DMS153 treated with DMSO at 0.1 percent for 48 hours (cell line): ENCODE data around the gene DAO.
"Not testable (repeated sequence)": the region's sequence is repeated elsewhere in the genome, so short reads cannot be mapped to it uniquely, and the experiment has no call there.

Experiments
- DNase-seq: peaks from one replicate; lab custom pipeline; 2025; ENCODE audit not compliant: unreplicated experiment; lab: John Stamatoyannopoulos, UW

The DAO gene

GRCh38 chr12:108879615-108880254, at the start of gene DAO:
TSS of gene DAO (plus strand) at chr12:108880092. CDS start at chr12:108885007, 4,915 bp downstream.
- no peak for DNase-seq

GRCh38 chr12:108831309-108831991, 48.4 kb upstream of the DAO start:
- no peak for DNase-seq

- no peak for DNase-seq
These were observed 47.7 kb upstream of the DAO start for GRCh38 chr12:108832208-108832607.

GRCh38 chr12:108832730-108833354, 47.0 kb upstream of the DAO start:
- no peak for DNase-seq

GRCh38 chr12:108833355-108833733, 46.5 kb upstream of the DAO start:
- DNase-seq, result no peak

GRCh38 chr12:108833757-108834472, 46.0 kb upstream of the DAO start:
- no peak for DNase-seq

- DNase-seq, result no peak
These were observed 43.8 kb upstream of the DAO start for GRCh38 chr12:108835860-108836634.

- DNase-seq, result no peak
These were observed 42.7 kb upstream of the DAO start for GRCh38 chr12:108837239-108837638.

GRCh38 chr12:108837680-108838079, 42.2 kb upstream of the DAO start:
- no peak for DNase-seq

- DNase-seq, result peak; percentile 93
These were observed 41.5 kb upstream of the DAO start for GRCh38 chr12:108838194-108839017.

GRCh38 chr12:108839018-108839889, 40.6 kb upstream of the DAO start:
- no peak for DNase-seq

- no peak for DNase-seq
These were observed 40.0 kb upstream of the DAO start for GRCh38 chr12:108839890-108840230.

- DNase-seq, result no peak
These were observed 39.1 kb upstream of the DAO start for GRCh38 chr12:108840605-108841332.

- not testable (repeated sequence) for DNase-seq
These were observed 38.1 kb upstream of the DAO start for GRCh38 chr12:108841825-108842224.

- no peak for DNase-seq
These were observed 37.5 kb upstream of the DAO start for GRCh38 chr12:108842361-108842760.

- no peak for DNase-seq
These were observed 36.7 kb upstream of the DAO start for GRCh38 chr12:108843187-108843586.

GRCh38 chr12:108845696-108846095, 34.2 kb upstream of the DAO start:
- DNase-seq, result no peak

- DNase-seq, result no peak
These were observed 33.6 kb upstream of the DAO start for GRCh38 chr12:108846290-108846701.

- DNase-seq, result no peak
These were observed 32.2 kb upstream of the DAO start for GRCh38 chr12:108847705-108848104.
